Measurements from ENCODE around the gene JAG1. TPM values are rescaled to one million over a fixed set of nuclear protein-coding genes. Genes with fewer than 3 reads are reported as not detected.

JAG1 gene
- total RNA-seq, 4 donors from 2014 or later: 93.1 to 133 (median 112) TPM

GRCh38 chr20:10649797-10650160 is 24.0 kb downstream of the JAG1 start:
- no peaks in the 10 kb centered on the region for H3K9me3 ChIP-seq
- TF ChIP-seq POLR2A (IDR thresholded peaks at IDR 0.05): no peak
- TF ChIP-seq CTCF (IDR thresholded peaks at IDR 0.05): no peak
- TF ChIP-seq EP300 (IDR thresholded peaks at IDR 0.05): no peak
- no peak overlapping the region for H3K4me3 ChIP-seq
- H3K4me1 ChIP-seq: peaks cover 0 to 63% (median 25%) of the 10 kb centered on the region in 4 donors
- H3K27ac ChIP-seq: peak overlapping the region in 2 of 4 donors; percentile 53 to 58
- no peaks in the 10 kb centered on the region for H3K27me3 ChIP-seq
- peaks cover 0 to 69% (median 3%) of the 10 kb centered on the region in 3 donors for H3K36me3 ChIP-seq
- WGBS, 2 donors: 38 to 42% methylated on average over 3 of the region's 3 CpGs
- no peak for DNase-seq (ENCODE audit: low spot score in 2 of 2)

- DNase-seq (ENCODE audit: low spot score in 2 of 2): no peak
- TF ChIP-seq EP300 (IDR thresholded peaks at IDR 0.05) (no peak), CTCF (IDR thresholded peaks at IDR 0.05) (no peak), POLR2A (IDR thresholded peaks at IDR 0.05) (no peak)
- Histone ChIP-seq H3K36me3 (peaks cover 0 to 75% (median 3%) of the 10 kb centered on the region in 3 donors), H3K4me3 (no peak overlapping the region), H3K27me3 (no peaks in the 10 kb centered on the region), H3K4me1 (peaks cover 0 to 60% (median 20%) of the 10 kb centered on the region in 4 donors), H3K9me3 (no peaks in the 10 kb centered on the region), H3K27ac (peak overlapping the region in 3 of 4 donors; percentile 4 to 58 (median 53))
- WGBS, 2 donors: 76 to 79% methylated on average over 8 of the region's 8 CpGs
Measured at GRCh38 chr20:10649080-10649796, 24.6 kb downstream of the JAG1 start.

- H3K4me1 ChIP-seq: peaks cover 0 to 55% (median 16%) of the 10 kb centered on the region in 4 donors
- no peaks in the 10 kb centered on the region for H3K27me3 ChIP-seq
- no peak overlapping the region for H3K4me3 ChIP-seq
- no peaks in the 10 kb centered on the region for H3K9me3 ChIP-seq
- 69 to 79% methylated on average over 8 of the region's 8 CpGs for WGBS, 2 donors
- H3K36me3 ChIP-seq: peaks cover 0 to 80% (median 3%) of the 10 kb centered on the region in 3 donors
- no peak for TF ChIP-seq POLR2A (IDR thresholded peaks at IDR 0.05)
- TF ChIP-seq EP300 (IDR thresholded peaks at IDR 0.05): no peak
- no peak for TF ChIP-seq CTCF (IDR thresholded peaks at IDR 0.05)
- peak overlapping the region in 3 of 4 donors; percentile 4 to 58 (median 53) for H3K27ac ChIP-seq
- no peak for DNase-seq (ENCODE audit: low spot score in 2 of 2)
Measured at GRCh38 chr20:10648651-10649050, 25.1 kb downstream of the JAG1 start.

DNA sequence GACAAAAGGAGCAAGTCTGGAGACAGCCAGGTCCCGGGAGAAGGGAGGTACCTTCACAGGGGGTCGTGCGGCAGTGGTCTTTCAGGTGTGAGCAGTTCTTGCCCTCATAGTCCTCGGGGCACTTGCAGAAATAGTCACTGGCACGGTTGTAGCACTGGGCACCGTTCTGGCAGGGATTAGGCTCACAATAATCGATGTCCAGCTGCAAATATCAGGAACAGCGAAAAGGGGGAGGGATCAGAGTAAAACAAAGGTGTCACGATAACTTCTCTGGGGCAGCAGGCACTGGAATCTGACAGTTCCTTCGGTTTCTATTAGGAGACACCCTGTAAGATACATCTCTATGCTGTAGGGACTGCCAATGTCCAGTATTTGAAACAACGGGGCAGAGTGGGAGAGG is 25.9 kb downstream of the JAG1 start:
- TF ChIP-seq EP300 (IDR thresholded peaks at IDR 0.05): no peak
- no peak for TF ChIP-seq POLR2A (IDR thresholded peaks at IDR 0.05)
- no peak for TF ChIP-seq CTCF (IDR thresholded peaks at IDR 0.05)
- WGBS, 2 donors: 65 to 76% methylated on average over 11 of the region's 11 CpGs
- Histone ChIP-seq H3K27me3 (no peaks in the 10 kb centered on the region), H3K4me1 (peaks cover 0 to 53% (median 13%) of the 10 kb centered on the region in 4 donors), H3K36me3 (peaks cover 0 to 88% (median 3%) of the 10 kb centered on the region in 3 donors), H3K9me3 (no peaks in the 10 kb centered on the region), H3K4me3 (no peak overlapping the region), H3K27ac (peak overlapping the region in 3 of 4 donors; percentile 4 to 58 (median 53))
- no peak for DNase-seq (ENCODE audit: low spot score in 2 of 2)

- H3K4me1 ChIP-seq: peaks cover 0 to 51% (median 9%) of the 10 kb centered on the region in 4 donors
- no peaks in the 10 kb centered on the region for H3K9me3 ChIP-seq
- no peaks in the 10 kb centered on the region for H3K27me3 ChIP-seq
- H3K36me3 ChIP-seq: peaks cover 0 to 92% (median 3%) of the 10 kb centered on the region in 3 donors
- DNase-seq (ENCODE audit: low spot score in 2 of 2): peak; percentile 48 to 60
- H3K4me3 ChIP-seq: no peak overlapping the region
- 54 to 55% methylated on average over 9 of the region's 9 CpGs for WGBS, 2 donors
- TF ChIP-seq CTCF (IDR thresholded peaks at IDR 0.05) (peak in 4 of 5 experiments; percentile 28 to 65 (median 40)), EP300 (IDR thresholded peaks at IDR 0.05) (peak in 1 of 2 donors; percentile 10), POLR2A (IDR thresholded peaks at IDR 0.05) (no peak)
- peak overlapping the region in 2 of 4 donors; percentile 53 to 58 for H3K27ac ChIP-seq
Measured at GRCh38 chr20:10647471-10647870, 26.3 kb downstream of the JAG1 start.
